ENCODE data around the gene IFNLR1.

Gene IFNLR1

GRCh38 chr1:24203404-24203803 is 16.3 kb upstream of the IFNLR1 start:
- Histone ChIP-seq H3K36me3 (ENCODE audit: low read length) (peaks cover 8% of the 10 kb centered on the region), H3K4me2 (ENCODE audit: low read depth, low read length, poor library complexity, severe bottlenecking) (peak overlapping the region; percentile 99), H4K20me1 (ENCODE audit: low read depth, low read length) (no peaks in the 10 kb centered on the region), H3K27ac (ENCODE audit: low read depth, low read length) (peak overlapping the region; percentile 99), H3K9me2 (replicated peaks; ENCODE audit: insufficient read depth, low read length) (no peaks in the 10 kb centered on the region), H2AFZ (ENCODE audit: low read depth, low read length, severe bottlenecking) (no peak overlapping the region), H3K9ac (ENCODE audit: low read length) (peak overlapping the region; percentile 84), H3K4me3 (ENCODE audit: insufficient read depth, low read length, poor library complexity, severe bottlenecking) (peak overlapping the region; percentile 16), H3K27me3 (ENCODE audit: low read length) (no peaks in the 10 kb centered on the region), H3F3A (ENCODE audit: insufficient read depth) (peaks cover 44% of the 10 kb centered on the region), H3K9me3 (ENCODE audit: insufficient read depth, low read length) (no peaks in the 10 kb centered on the region), H3K79me2 (ENCODE audit: insufficient read depth, low read length) (peaks cover 62% of the 10 kb centered on the region)
- TF ChIP-seq EZH2phosphoT487 (conservative IDR thresholded peaks at IDR 0.05; ENCODE audit: low read length) (no peak), CTCF (IDR thresholded peaks at IDR 0.05; ENCODE audit: insufficient read depth, low read length, poor library complexity, severe bottlenecking) (no peak)

GRCh38 chr1:24202987-24203386 is 15.9 kb upstream of the IFNLR1 start:
- Histone ChIP-seq H3K79me2 (ENCODE audit: insufficient read depth, low read length) (peaks cover 58% of the 10 kb centered on the region), H3K36me3 (ENCODE audit: low read length) (peaks cover 4% of the 10 kb centered on the region), H3K27me3 (ENCODE audit: low read length) (no peaks in the 10 kb centered on the region), H3K9ac (ENCODE audit: low read length) (peak overlapping the region; percentile 84), H3K27ac (ENCODE audit: low read depth, low read length) (peak overlapping the region; percentile 99), H3K4me2 (ENCODE audit: low read depth, low read length, poor library complexity, severe bottlenecking) (peak overlapping the region; percentile 99), H4K20me1 (ENCODE audit: low read depth, low read length) (no peaks in the 10 kb centered on the region), H3K9me3 (ENCODE audit: insufficient read depth, low read length) (no peaks in the 10 kb centered on the region), H3F3A (ENCODE audit: insufficient read depth) (peaks cover 48% of the 10 kb centered on the region), H3K9me2 (replicated peaks; ENCODE audit: insufficient read depth, low read length) (no peaks in the 10 kb centered on the region), H3K4me3 (ENCODE audit: insufficient read depth, low read length, poor library complexity, severe bottlenecking) (peak overlapping the region; percentile 16), H2AFZ (ENCODE audit: low read depth, low read length, severe bottlenecking) (no peak overlapping the region)
- TF ChIP-seq EZH2phosphoT487 (conservative IDR thresholded peaks at IDR 0.05; ENCODE audit: low read length) (no peak), CTCF (IDR thresholded peaks at IDR 0.05; ENCODE audit: insufficient read depth, low read length, poor library complexity, severe bottlenecking) (no peak)

DNA sequence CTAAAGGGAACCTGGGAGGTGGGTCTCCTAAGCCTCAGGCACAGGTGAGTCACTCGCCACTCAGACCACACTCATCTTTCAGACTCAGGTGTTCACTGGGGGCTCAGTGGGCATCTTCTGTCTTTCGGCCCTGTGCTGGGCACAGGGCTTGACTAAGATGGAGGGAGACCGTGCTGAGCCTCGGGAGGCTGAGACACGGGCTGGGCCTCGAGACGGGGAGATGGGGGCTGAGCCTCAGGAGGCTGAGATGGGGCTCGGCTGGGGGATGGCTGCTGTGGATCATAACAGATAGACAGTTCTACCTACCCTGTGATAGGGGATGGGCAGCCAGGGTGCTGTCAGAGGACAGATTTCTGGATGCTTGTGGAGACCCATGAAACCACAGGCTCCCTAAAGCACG is 15.5 kb upstream of the IFNLR1 start:
- peak overlapping the region; percentile 83 for H3K4me3 ChIP-seq (ENCODE audit: insufficient read depth, low read length, poor library complexity, severe bottlenecking)
- H3K79me2 ChIP-seq (ENCODE audit: insufficient read depth, low read length), result peaks cover 54% of the 10 kb centered on the region
- H4K20me1 ChIP-seq (ENCODE audit: low read depth, low read length), result no peaks in the 10 kb centered on the region
- TF ChIP-seq EZH2phosphoT487 (conservative IDR thresholded peaks at IDR 0.05; ENCODE audit: low read length) (no peak), CTCF (IDR thresholded peaks at IDR 0.05; ENCODE audit: insufficient read depth, low read length, poor library complexity, severe bottlenecking) (no peak)
- H2AFZ ChIP-seq (ENCODE audit: low read depth, low read length, severe bottlenecking), result no peak overlapping the region
- H3K9me3 ChIP-seq (ENCODE audit: insufficient read depth, low read length), result no peaks in the 10 kb centered on the region
- peaks cover 52% of the 10 kb centered on the region for H3F3A ChIP-seq (ENCODE audit: insufficient read depth)
- no peaks in the 10 kb centered on the region for H3K9me2 ChIP-seq (replicated peaks; ENCODE audit: insufficient read depth, low read length)
- peak overlapping the region; percentile 84 for H3K9ac ChIP-seq (ENCODE audit: low read length)
- H3K27ac ChIP-seq (ENCODE audit: low read depth, low read length), result peak overlapping the region; percentile 99
- H3K4me2 ChIP-seq (ENCODE audit: low read depth, low read length, poor library complexity, severe bottlenecking), result peak overlapping the region; percentile 99
- no peaks in the 10 kb centered on the region for H3K27me3 ChIP-seq (ENCODE audit: low read length)
- H3K36me3 ChIP-seq (ENCODE audit: low read length), result no peaks in the 10 kb centered on the region; the same call in none of the 2 replicates

Data from SU-DHL-6 (cell line).